ENCODE results near the gene PRRT2. TPM values are rescaled to one million over a fixed set of nuclear protein-coding genes. Genes with fewer than 3 reads are reported as not detected.
"Not testable (repeated sequence)": the region's sequence is repeated elsewhere in the genome, so short reads cannot be mapped to it uniquely, and the experiment has no call there.

The PRRT2 gene
- total and polyA plus RNA-seq, 8 donors, result 0.35 to 3.2 (median 0.70) TPM

- H3K9me3 ChIP-seq, result no peaks in the 10 kb centered on the region
- no peaks in the 10 kb centered on the region for H3K27me3 ChIP-seq
- peak overlapping the region in 1 of 4 donors; percentile 23 for H3K4me3 ChIP-seq
- H3K27ac ChIP-seq, result no peak overlapping the region
- intact Hi-C loops (cut with DNase I), result no loop called here
- DNase-seq, result peak; percentile 53 to 88 (median 72)
- peaks cover 0 to 8% (median 0%) of the 10 kb centered on the region in 3 donors for H3K4me1 ChIP-seq
- TF ChIP-seq CTCF (IDR thresholded peaks at IDR 0.05), result peak; percentile 76 to 80 (median 78)
- H3K36me3 ChIP-seq, result no peaks in the 10 kb centered on the region
- ATAC-seq, result peak; percentile 80 to 96 (median 94)
- no peak for FAIRE-seq
- 12 to 18% methylated on average over 38 of the region's 38 CpGs for WGBS, 2 donors
Observed at GRCh38 chr16:29784901-29785500, 27.0 kb upstream of the PRRT2 start.

GRCh38 chr16:29787155-29787554 is 24.8 kb upstream of the PRRT2 start:
- DNase-seq; H3K27me3 ChIP-seq; H3K4me3 ChIP-seq; H3K27ac ChIP-seq; FAIRE-seq; intact Hi-C loops (cut with DNase I); H3K9me3 ChIP-seq; ATAC-seq; H3K36me3 ChIP-seq: not testable (repeated sequence)
- 67 to 77% methylated on average over 4 of the region's 4 CpGs for WGBS, 2 donors
- peaks cover 4 to 14% (median 9%) of the 10 kb centered on the region in 3 donors for H3K4me1 ChIP-seq

GRCh38 chr16:29789775-29790182 is 22.2 kb upstream of the PRRT2 start:
- DNase-seq (peak in 2 of 6 donors; percentile 47 to 64), FAIRE-seq (no peak), ATAC-seq (peak; percentile 5 to 21 (median 12))
- H3K4me1 ChIP-seq, result peaks cover 4 to 14% (median 9%) of the 10 kb centered on the region in 3 donors
- H3K9me3 ChIP-seq, result no peaks in the 10 kb centered on the region
- H3K4me3 ChIP-seq, result peak overlapping the region; percentile 45 to 97 (median 85)
- H3K27ac ChIP-seq, result peak overlapping the region; percentile 78 to 92 (median 84)
- no peaks in the 10 kb centered on the region for H3K27me3 ChIP-seq
- H3K36me3 ChIP-seq, result no peaks in the 10 kb centered on the region
- 58 to 59% methylated on average over 19 to 20 of the region's 20 CpGs for WGBS, 2 donors
- intact Hi-C loops (cut with DNase I), result no loop called here
- no peak for TF ChIP-seq CTCF (IDR thresholded peaks at IDR 0.05)

- TF ChIP-seq CTCF (IDR thresholded peaks at IDR 0.05), result peak; percentile 41 to 68 (median 58)
- peak within 1 kb of the TSS; percentile 80 to 97 (median 94) for H3K4me3 ChIP-seq
- ATAC-seq (peak; percentile 97 to 99 (median 98)), FAIRE-seq (no peak), DNase-seq (peak; percentile 98 to 100 (median 99))
- no peaks in the 10 kb centered on the region for H3K27me3 ChIP-seq
- intact Hi-C loops (cut with DNase I), result no loop called here
- H3K9me3 ChIP-seq, result no peaks in the 10 kb centered on the region
- 0% methylated on average over 67 of the region's 67 CpGs for WGBS, 2 donors
- H3K4me1 ChIP-seq, result peaks cover 4 to 12% (median 9%) of the 10 kb centered on the region in 3 donors
- H3K36me3 ChIP-seq, result no peaks in the 10 kb centered on the region
- H3K27ac ChIP-seq, result peak within 1 kb of the TSS; percentile 78 to 92 (median 84)
Observed at GRCh38 chr16:29790183-29790948, 21.6 kb upstream of the PRRT2 start, which contains the start of gene KIF22. TSS of gene KIF22 (plus strand) at chr16:29790751. CDS start at chr16:29790760, 9 bp downstream.

- intact Hi-C loops (cut with DNase I), result no loop called here
- FAIRE-seq (no peak), DNase-seq (no peak), ATAC-seq (peak in 1 of 4 donors; percentile 3)
- Histone ChIP-seq H3K36me3 (no peaks in the 10 kb centered on the region), H3K4me3 (peak overlapping the region; percentile 80 to 97 (median 94)), H3K27ac (peak overlapping the region in 2 of 4 donors; percentile 28 to 40), H3K4me1 (peaks cover 4 to 11% (median 9%) of the 10 kb centered on the region in 3 donors), H3K9me3 (no peaks in the 10 kb centered on the region), H3K27me3 (no peaks in the 10 kb centered on the region)
- whole genome bisulfite sequencing, 2 donors, result 2% methylated on average over 31 of the region's 31 CpGs
- TF ChIP-seq CTCF (IDR thresholded peaks at IDR 0.05), result no peak
Observed at GRCh38 chr16:29790949-29791844, 20.8 kb upstream of the PRRT2 start.

Measured in pancreas (tissue), 10 donors.